Superior temporal gyrus (tissue), 1 donor: ENCODE measurements around the gene HSPB2.
"Not testable (repeated sequence)": the region's sequence is repeated elsewhere in the genome, so short reads cannot be mapped to it uniquely, and the experiment has no call there.

Experiments used
- DNase-seq: peaks from one replicate; pipeline ENCODE4 v3.0.0-alpha.2; 2016; ENCODE audit errors: extremely low spot score

The HSPB2 gene

DNA sequence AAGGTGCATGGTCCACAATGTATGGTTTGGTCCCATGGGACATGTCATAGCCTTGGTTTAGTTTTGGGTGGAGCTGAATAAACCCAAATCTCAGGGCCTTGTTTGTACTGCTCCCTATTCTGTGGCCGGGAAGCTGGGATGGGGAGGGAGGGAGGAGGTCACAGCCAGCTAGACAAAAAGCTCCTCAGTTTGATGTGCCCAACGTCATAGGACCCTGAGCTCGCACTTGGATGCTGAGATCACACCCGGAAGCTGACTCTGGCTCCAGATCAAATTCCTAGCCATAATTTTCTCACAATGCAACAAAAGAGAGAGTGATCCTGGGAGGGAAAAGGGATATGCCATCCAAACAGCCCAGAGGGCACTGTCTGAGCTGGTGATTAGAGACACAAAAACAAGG, 1.5 kb downstream of the HSPB2 start:
- peak; percentile 89 for DNase-seq

GRCh38 chr11:111916768-111917167, 4.2 kb downstream of the HSPB2 start:
- DNase-seq = no peak

GRCh38 chr11:111917312-111917711, 4.8 kb downstream of the HSPB2 start:
- DNase-seq = no peak

DNA sequence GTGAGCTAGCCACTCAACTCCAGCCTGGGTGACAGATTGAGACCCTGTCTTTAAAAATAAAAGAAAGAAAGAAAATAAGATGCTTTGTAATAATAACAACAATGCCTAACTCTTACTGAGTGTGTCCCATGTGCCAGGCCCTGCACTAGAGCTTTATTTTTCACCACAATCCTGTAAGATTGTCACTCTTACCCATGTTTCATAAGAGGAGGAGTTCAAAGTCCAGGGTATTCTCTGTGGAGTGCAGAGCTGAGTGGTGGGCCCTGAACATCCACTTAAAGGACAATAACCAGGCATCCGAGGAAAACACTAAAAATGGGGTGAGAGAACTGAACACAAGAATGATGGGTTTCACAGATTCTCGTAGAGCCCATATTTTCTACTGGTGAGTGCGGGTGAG, 5.3 kb downstream of the HSPB2 start:
- no peak for DNase-seq

DNA sequence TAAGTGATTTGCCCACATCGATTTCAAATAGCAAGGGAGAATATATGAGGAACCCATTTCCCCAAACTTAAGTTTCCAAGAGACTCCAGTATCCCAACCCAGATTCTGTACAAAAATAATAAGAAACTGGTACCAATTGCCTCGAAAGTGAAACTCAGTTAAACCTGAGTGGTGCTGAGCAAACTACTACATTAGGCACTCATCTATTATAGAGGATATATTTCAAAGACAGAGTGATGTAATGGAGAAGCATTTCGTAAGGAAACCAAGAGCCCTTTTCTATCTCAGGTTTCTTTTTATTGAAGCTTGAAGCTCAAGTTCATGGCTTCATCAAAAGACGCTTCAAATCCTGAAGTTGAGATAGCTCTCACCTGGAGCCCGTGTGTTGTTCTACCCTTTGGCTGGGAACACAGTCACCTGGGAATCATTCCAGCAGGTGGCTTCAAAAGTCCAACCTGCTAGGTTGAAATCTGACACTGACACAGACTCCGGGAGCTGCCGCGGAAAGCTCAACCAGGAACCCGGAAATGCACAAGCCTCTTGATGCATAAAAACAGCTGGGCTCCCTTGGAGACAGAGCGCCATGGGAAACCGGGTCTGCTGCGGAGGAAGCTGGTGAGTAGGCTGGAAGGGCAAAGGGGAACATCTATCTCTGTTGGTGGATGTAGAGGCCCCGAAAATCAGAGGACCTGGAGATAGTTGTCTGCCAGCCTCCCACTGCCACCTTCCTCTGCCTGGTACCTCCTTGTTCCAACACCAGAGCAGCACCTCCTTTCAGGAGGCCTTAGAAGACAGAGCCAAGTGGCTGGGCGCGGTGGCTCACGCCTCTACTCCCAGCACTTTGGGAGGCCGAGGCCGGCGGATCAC, 6.1 kb downstream of the HSPB2 start, which contains the start of gene C11orf52:
Gene C11orf52, plus strand, starts transcription at position 524 of the 867 bp plus-strand sequence. Its CDS starts 60 bp downstream, at position 584.
- DNase-seq = no peak

GRCh38 chr11:111920908-111921307, 8.4 kb downstream of the HSPB2 start:
- DNase-seq = peak; percentile 4

GRCh38 chr11:111921541-111922230, 9.2 kb downstream of the HSPB2 start:
- DNase-seq = peak; percentile 5

DNA sequence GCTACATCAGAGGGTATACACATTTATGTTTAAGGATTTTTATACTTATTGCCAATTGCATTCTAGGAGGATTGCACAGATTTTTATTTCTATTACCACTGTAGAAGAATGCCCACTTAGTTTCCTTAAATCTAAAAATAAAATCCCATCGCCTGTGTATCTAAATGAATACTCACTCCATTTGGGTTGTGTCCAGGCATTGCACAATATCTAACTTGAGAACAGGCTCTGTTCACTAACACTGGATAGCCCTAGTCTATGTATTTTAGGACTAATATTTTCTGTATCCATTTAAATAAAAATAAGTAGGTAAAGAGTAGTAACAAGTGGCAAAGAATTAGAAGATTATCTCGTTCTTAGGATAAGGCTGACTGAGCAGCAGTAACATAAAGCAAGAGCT, 10.3 kb downstream of the HSPB2 start:
- peak; percentile 73 for DNase-seq

GRCh38 chr11:111923351-111923788, 10.8 kb downstream of the HSPB2 start:
- DNase-seq = peak; percentile 18

- no peak for DNase-seq
Observed at GRCh38 chr11:111923951-111924350, 11.4 kb downstream of the HSPB2 start.

DNA sequence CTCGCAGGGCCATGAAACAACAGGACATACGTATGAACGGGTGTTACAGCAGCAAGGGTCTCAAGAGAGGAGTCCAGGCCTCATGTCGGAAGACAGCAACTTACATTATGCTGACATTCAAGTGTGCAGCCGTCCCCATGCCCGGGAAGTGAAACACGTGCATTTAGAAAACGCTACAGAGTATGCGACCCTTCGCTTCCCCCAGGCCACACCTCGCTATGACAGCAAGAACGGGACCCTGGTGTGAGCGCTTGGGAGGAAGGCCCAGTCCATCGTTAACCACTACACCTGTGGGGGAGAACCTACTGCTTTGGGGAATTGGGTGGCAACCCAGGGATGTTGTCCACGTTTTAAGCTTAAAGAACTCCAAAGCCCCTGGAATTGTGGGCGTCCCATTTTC, 13.4 kb downstream of the HSPB2 start:
- DNase-seq = peak; percentile 8

DNA sequence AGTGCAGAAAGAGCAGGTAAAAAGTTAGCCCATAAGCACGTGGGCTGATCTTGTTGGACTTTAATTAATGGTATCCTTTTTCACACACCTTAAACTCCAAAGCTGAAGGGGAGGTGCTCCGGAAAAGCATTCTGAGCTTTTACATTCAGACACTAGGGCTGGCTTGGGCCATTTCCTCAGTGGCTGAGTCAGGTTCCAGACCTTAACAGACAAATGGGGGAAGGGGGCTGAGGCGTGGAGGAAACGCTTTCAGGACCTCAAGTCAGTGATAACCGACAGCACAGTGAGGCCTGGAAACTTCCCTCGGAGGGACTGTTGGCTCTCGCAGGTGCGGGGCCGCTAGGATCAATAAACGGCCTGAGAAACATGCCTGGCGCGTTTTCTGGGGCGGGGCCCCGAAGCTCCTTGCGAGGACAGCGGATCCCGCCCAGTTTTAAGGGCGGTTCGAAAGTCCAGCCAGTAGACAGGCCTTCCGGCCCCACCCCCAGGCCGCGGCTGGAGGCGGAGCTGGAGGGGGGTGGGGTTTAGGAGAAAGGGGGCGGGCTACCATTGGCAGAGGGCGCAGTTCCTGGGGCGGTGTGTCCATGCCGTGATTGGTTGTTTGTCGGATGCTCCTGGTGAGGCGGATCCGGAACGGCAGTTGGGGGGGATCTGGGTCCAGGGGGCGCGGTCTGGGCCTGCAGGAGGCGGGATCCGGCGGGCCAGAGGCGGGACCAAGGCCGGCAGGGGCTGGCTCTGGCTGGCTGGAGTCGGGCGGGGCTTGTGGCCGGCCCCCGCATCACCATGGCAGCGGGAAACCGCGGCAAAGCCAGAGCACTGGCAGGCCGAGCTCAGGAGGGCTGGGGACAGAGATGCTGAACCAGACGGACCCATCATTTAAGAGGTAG, 14.2 kb downstream of the HSPB2 start:
- peak; percentile 96 for DNase-seq

- DNase-seq = no peak
Observed at GRCh38 chr11:111930472-111930871, 17.9 kb downstream of the HSPB2 start.

DNA sequence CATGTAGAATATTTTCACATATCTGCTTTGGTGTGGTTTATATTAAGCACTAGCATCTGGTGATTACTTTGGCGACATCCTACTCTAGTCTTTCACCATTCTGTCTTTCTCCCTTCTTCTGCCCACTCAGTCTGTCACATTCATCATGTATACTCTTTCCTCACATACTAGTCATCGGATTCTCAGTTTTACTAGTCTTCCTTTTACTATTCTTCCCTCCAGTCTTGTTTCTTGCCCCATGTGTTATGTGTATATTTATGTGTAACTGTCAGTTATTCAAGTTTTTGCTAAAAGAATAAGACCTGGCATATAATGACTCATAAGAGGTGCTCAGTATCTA, 20.0 kb downstream of the HSPB2 start:
- peak; percentile 56 for DNase-seq

DNA sequence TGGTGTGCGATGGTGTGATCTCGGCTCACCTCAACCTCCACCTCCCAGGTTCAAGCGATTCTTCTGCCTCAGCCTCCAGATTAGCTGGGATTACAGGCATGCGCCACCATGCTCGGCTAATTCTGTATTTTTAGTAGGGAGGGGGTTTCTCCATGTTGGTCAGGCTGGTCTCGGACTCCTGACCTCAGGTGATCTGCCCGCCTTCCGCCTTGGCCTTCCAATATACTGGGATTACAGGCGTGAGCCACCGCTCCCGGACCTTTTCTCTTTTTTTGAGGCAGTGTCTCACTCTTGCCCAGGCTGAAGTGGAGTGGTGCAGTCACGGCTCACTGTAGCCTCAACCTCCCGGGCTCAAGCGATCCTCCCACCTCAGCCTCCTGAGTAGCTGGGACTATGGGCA, 20.6 kb downstream of the HSPB2 start:
- DNase-seq = not testable (repeated sequence)

- peak; percentile 14 for DNase-seq
Observed at GRCh38 chr11:111933872-111934271, 21.3 kb downstream of the HSPB2 start.

DNA sequence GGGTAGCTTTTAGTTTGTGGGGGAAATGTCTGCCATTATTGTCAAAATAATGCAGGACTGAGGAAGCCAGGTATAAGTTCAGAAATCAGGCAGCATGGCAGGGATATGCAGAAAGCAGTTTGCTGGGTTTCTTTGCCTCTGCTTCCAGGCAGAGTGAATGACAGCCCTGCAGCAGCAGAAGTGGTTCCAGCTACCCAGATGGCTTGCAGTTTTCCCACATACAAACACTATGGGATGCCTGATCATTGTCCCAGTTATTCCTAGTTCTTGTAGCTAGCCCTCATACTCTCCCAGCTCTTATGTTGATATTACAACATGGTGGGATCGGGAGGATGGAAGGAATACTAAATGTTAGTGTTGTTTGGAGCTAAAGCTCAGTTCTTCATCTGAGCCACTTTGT, 21.8 kb downstream of the HSPB2 start:
- peak; percentile 51 for DNase-seq

GRCh38 chr11:111935317-111936039, 22.9 kb downstream of the HSPB2 start:
- no peak for DNase-seq

DNA sequence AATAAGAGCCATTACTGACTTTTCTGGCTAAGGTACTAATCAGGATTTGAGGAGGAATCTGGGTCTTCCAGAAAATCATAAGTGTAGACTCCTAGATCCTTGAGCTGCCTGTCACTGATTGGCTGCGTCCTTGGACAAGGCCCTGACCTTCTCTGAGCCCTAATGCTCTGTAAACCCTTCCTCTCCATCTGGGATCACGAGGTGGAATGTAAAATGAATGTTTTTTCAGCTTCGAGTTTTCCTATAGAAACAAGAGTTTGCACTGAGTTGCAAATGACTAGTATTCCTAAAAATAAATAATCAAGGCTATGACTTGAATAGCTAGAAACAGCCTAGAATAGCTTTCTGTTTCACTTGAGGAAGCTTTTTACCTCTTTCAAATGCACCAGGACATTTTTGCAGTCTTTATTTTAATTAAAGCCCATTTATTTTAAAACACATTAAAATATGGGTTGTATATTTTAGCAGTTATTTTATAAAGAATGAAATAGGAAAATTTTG, 23.6 kb downstream of the HSPB2 start:
- peak; percentile 77 for DNase-seq

- DNase-seq = no peak
Observed at GRCh38 chr11:111937461-111937769, 24.9 kb downstream of the HSPB2 start.

- peak; percentile 65 for DNase-seq
Observed at GRCh38 chr11:111937844-111938243, 25.3 kb downstream of the HSPB2 start.
